ENCODE data around the gene CHD2. TPM values are rescaled to one million over a fixed set of nuclear protein-coding genes. Genes with fewer than 3 reads are reported as not detected.
"Not testable (repeated sequence)": the region's sequence is repeated elsewhere in the genome, so short reads cannot be mapped to it uniquely, and the experiment has no call there.

The CHD2 gene
- total RNA-seq, 2 experiments from 2014 or later = 141 to 155 TPM

DNA sequence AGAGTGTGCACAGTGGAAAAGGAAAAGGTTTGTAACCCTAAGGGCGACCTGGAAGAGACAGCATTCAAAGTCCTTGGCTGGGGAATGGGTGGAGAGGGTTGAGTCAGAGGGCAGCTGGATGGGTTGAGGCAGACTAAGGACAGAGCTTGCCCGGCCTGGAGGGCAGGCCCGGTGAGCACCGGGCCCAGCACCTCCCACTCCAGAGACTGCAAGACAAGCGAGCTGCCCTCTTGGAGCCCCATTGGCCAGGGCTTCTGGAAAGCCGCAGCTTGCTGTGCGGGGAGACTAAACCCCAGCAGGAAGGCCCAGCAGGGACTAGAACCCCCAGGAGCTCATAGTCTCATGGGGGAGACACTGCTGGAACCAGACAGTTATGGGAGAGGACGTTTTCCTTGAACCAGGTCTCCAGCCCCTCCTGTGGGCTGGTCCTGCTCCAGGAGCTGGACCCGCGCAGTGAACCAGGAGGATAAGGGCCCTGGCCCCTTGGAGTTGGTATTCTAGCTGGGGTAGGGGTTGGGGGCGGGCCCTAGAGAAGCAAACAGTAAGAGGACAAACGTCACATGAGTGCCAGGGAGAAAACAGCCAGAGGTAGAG is 129.8 kb downstream of the CHD2 start:
- ChIA-PET POLR2A (interaction anchor here (0.6 to 1.4 kb wide), 2 partner anchors 9 to 124 kb away, joined by 3 read pairs; no protein-coding TSS in a partner anchor), CTCF (interaction anchor here (0.5 to 4.0 kb wide), 30 partner anchors 9 to 1090 kb away, joined by 3 to 35 read pairs (median 4); partner anchors contain the start of gene RGMA)
- Mint-ChIP-seq H3K36me3 (ENCODE audit: low read depth) (peaks cover 28% of the 10 kb centered on the region), H3K27me3 (no peaks in the 10 kb centered on the region), H3K4me1 (peaks cover 21% of the 10 kb centered on the region), H3K9me3 (no peaks in the 10 kb centered on the region), H3K27ac (no peak overlapping the region), H3K4me3 (no peak overlapping the region)
- DNase-seq = peak; percentile 15

DNA sequence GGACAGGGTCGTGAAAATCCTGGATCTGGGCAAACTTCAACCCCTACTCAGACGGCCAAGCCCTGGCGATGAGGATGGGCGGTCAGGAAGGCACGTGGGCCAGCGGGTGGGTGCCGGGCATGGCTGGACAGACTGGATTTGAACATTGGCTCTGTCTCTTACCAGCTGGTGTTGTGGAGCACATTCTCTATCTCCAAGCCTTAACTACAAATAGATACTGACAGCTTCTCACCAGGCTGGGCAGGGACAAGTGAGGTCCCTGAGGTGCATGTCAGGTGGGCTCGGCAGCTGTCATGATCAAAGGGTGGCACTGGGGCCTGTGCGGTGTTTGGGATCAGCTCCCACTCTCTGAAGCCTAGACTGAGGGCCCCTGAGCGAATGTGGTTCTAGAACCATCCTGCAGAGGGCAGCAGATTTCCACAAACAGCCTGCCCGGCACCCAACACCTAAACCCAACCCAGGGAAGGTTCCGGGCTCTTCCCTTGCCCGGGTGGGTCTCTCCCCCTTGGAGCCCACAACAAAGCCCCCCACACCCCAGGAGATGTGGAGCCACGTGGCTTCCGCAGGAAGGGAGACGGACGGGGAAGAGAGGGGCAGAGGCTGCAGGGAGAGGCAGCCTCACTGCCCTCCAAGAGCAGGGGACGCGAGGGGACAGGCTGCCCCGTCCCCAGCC is 130.4 kb downstream of the CHD2 start:
- H3K4me3 Mint-ChIP-seq = no peak overlapping the region
- peaks cover 15% of the 10 kb centered on the region for H3K4me1 Mint-ChIP-seq
- no peaks in the 10 kb centered on the region for H3K9me3 Mint-ChIP-seq
- POLR2A ChIA-PET = no interaction called here
- peak; percentile 68 for DNase-seq
- H3K27me3 Mint-ChIP-seq = no peaks in the 10 kb centered on the region
- CTCF ChIA-PET = interaction anchor here (0.5 to 4.0 kb wide), 29 partner anchors 8 to 1089 kb away, joined by 3 to 35 read pairs (median 4); partner anchors contain the start of gene RGMA
- H3K36me3 Mint-ChIP-seq (ENCODE audit: low read depth) = peaks cover 22% of the 10 kb centered on the region
- H3K27ac Mint-ChIP-seq = no peak overlapping the region

DNA sequence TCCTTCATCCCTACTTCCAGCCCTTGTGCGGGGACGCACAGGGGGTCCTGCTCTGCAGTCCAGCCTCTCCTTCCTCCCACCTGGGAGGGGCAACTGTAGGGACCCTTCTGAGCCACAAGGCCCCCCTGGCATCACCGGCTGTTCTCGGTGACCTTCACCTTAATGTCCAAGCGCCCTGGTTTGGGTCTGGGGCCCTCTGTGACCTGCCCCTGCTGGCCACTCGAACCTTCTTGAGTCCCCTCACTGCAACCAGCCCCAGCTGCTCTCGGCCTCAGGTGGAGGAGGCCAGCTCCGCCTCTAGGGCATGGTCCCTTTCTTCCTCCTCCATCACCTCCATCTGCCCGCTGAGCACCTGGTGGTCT is 131.0 kb downstream of the CHD2 start:
- ChIA-PET POLR2A (no interaction called here), CTCF (interaction anchor here (1.2 to 4.0 kb wide), 5 partner anchors 10 to 234 kb away, joined by 4 to 35 read pairs (median 22); partner anchors contain the start of gene RGMA)
- no peak overlapping the region for H3K4me3 Mint-ChIP-seq
- H3K4me1 Mint-ChIP-seq = peaks cover 14% of the 10 kb centered on the region
- no peak for DNase-seq
- H3K36me3 Mint-ChIP-seq (ENCODE audit: low read depth) = peaks cover 17% of the 10 kb centered on the region
- H3K27me3 Mint-ChIP-seq = no peaks in the 10 kb centered on the region
- no peaks in the 10 kb centered on the region for H3K9me3 Mint-ChIP-seq
- no peak overlapping the region for H3K27ac Mint-ChIP-seq

DNA sequence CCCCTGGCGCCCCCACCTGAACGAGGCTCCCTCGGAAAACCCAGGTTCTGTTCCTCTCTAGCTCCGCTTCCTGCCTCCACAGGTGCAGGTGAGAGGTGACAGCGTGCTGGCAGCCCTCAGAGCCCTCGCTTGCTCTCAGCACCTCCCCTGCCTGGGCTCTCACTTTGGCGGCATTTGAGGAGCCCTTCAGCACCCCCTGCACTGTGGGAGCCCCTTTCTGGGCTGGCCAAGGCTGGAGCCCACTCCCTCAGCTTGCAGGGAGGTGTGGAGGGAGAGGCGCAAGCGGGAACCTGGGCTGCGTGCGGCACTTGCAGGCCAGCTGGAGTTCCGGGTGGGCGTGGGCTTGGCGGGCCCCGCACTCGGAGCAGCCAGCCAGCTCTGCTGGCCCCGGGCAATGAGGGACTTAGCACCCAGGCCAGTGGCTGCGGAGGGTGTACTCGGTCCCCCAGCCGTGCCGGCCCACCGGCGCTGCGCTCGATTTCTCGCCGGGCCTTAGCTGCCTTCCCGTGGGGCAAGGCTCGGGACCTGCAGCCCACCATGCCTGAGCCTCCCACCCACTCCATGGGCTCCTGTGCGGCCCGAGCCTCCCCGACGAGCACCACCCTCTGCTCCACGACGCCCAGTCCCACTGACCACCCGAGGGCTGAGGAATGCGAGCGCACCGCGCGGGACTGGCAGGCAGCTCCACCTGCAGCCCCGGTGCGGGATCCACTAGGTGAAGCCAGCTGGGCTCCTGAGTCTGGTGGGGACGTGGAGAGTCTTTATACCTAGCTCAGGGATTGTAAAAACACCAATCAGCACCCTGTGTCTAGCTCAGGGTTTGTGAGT is 131.6 kb downstream of the CHD2 start:
- H3K27me3 Mint-ChIP-seq, H3K27ac Mint-ChIP-seq, H3K4me3 Mint-ChIP-seq, POLR2A ChIA-PET, DNase-seq, H3K9me3 Mint-ChIP-seq: not testable (repeated sequence)
- H3K4me1 Mint-ChIP-seq = peaks cover 13% of the 10 kb centered on the region
- H3K36me3 Mint-ChIP-seq (ENCODE audit: low read depth) = peaks cover 12% of the 10 kb centered on the region
- CTCF ChIA-PET = interaction anchor here (1.4 to 4.0 kb wide), 4 partner anchors 9 to 235 kb away, joined by 3 to 26 read pairs (median 14); partner anchors contain the start of gene RGMA

DNA sequence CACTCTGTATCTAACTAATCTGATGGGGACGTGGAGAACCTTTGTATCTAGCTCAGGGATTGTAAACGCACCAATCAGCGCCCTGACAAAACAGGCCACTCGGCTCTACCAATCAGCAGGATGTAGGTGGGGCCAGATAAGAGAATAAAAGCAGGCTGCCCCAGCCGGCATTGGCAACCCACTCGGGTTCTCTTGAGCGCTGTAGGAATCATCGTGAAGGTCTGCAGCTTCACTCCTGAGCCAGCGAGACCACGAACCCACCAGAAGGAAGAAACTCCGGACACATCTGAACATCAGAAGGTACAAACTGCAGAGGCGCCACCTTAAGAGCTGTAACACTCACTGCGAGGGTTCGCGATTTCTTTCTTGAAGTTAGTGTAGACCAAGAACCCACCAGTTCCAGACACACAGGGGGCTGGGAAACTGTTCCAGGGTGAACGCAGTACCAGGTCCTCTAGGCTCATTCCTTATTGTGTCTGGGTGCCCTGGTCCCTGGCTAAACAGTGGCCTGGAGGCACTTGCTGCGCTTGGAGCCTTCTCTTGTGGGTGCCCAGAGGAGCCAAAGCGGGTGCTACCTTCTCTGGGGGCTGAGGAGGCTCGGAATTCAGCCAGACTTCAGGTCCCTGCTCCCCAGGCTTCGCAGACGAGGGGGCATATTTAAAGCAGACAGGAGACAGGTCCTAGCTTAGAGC is 132.5 kb downstream of the CHD2 start:
- H3K9me3 Mint-ChIP-seq; DNase-seq; H3K36me3 Mint-ChIP-seq (ENCODE audit: low read depth); POLR2A ChIA-PET; H3K27me3 Mint-ChIP-seq; H3K27ac Mint-ChIP-seq; H3K4me3 Mint-ChIP-seq: not testable (repeated sequence)
- CTCF ChIA-PET = interaction anchor here (0.7 to 1.4 kb wide), 2 partner anchors 111 to 236 kb away, joined by 3 to 4 read pairs; no protein-coding TSS in a partner anchor
- H3K4me1 Mint-ChIP-seq = peaks cover 13% of the 10 kb centered on the region

DNA sequence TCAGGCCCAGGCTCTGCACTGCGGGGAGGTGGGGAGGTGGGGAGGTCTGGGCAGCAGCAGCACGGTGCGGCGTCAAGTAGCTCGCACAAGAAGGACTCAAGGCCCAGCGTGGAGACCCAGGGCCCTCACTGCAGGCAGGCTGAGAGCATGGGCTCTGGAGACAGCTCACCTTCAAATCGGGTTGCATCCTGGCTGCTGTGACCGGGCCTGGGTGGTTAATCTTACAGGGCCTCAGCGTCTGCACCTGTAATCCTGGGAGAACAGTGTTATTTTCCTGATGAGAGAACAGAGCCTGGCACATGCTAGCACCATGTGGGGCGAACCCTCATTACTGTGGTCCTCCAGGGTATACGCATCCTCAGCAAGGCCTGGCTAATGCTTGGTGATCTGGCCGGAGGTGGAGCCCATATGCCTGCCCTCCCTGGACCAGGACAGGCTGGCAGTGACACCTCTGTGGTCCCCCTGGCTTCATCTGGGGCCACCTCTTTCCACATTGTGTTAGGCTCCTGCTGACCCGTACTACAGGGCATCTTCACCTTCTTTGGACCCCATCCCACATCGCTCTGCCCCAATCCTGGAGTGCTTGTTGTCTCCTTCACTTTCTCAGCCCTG is 133.4 kb downstream of the CHD2 start:
- ChIA-PET CTCF (interaction anchor here (0.7 to 2.7 kb wide), 3 partner anchors 112 to 237 kb away, joined by 3 to 12 read pairs (median 4); no protein-coding TSS in a partner anchor), POLR2A (no interaction called here)
- Mint-ChIP-seq H3K4me3 (no peak overlapping the region), H3K27ac (no peak overlapping the region), H3K4me1 (peaks cover 13% of the 10 kb centered on the region), H3K36me3 (ENCODE audit: low read depth) (no peaks in the 10 kb centered on the region), H3K9me3 (no peaks in the 10 kb centered on the region), H3K27me3 (no peaks in the 10 kb centered on the region)
- no peak for DNase-seq

DNA sequence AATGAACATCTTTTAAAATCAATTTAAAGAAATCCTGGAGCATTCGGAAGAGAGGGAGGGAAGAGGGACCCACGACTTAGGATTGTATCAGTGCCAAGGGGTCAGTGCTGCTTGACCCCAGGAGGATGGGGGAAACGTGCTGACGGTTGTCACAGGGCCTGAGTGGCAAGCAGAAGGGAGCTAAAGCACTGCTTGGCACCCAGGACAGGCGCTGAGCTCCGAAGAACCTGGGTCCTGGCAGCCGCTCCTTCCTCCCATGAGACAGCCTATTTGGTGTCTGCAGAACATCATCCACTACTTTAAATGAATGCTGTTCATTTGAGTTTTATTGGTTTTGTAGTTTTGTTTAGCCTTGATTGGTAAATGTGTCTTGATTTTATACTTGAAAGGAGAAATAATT is 134.4 kb downstream of the CHD2 start:
- POLR2A ChIA-PET = no interaction called here
- Mint-ChIP-seq H3K27ac (no peak overlapping the region), H3K36me3 (ENCODE audit: low read depth) (no peaks in the 10 kb centered on the region), H3K4me3 (no peak overlapping the region), H3K4me1 (peaks cover 11% of the 10 kb centered on the region), H3K9me3 (no peaks in the 10 kb centered on the region), H3K27me3 (no peaks in the 10 kb centered on the region)
- DNase-seq = no peak
- CTCF ChIA-PET = interaction anchor here (2.7 to 3.3 kb wide), 2 partner anchors 238 to 1085 kb away, joined by 12 to 15 read pairs; no protein-coding TSS in a partner anchor

DNA sequence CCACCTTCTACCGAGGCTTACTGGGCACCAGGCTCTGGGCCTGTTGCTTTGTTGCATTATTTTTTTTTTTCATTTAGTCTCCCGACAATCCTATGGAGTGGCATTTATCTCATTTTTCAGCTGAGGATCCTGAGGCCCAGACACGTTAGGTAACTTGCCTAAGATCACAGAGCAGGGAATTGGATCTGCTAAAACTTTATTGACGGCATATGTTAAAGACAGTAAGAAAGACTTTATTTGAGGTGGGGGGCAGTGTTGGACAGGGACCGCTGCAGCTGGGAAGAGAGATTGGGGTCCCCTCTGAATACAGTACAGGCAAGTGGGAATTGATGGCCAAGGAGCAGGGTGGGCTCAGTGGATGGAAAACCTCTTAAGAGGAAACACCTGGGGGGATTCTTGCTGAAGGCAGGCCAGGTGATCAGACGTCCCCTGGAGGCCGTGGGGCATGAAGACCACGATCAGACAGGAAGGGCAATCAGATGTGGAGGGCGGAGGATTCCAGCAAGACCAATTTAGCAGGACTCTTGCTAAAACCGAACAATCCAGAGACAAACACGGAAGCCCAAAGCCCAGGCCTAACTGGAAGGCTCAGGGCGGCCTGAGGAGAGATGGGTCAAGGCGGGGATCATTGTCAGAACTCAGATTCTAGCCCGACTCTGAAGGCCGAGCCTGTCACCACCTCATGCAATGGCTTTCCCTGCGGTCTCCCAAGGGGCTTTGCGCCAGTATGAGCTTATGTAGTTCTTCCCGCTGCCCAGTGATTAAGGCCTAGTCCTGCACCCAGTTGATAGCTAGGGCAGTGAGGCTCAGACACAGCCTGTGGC is 135.2 kb downstream of the CHD2 start:
- no peaks in the 10 kb centered on the region for H3K36me3 Mint-ChIP-seq (ENCODE audit: low read depth)
- peaks cover under 1% of the 10 kb centered on the region for H3K27me3 Mint-ChIP-seq
- peaks cover 9% of the 10 kb centered on the region for H3K4me1 Mint-ChIP-seq
- H3K4me3 Mint-ChIP-seq = no peak overlapping the region
- CTCF ChIA-PET = interaction anchor here (0.6 to 3.3 kb wide), 9 partner anchors 10 to 1084 kb away, joined by 3 to 15 read pairs (median 4); no protein-coding TSS in a partner anchor
- H3K9me3 Mint-ChIP-seq = no peaks in the 10 kb centered on the region
- POLR2A ChIA-PET = interaction anchor here (1.2 kb wide), 1 partner anchor 10 kb away, joined by 3 read pairs; no protein-coding TSS in a partner anchor
- H3K27ac Mint-ChIP-seq = no peak overlapping the region
- no peak for DNase-seq

DNA sequence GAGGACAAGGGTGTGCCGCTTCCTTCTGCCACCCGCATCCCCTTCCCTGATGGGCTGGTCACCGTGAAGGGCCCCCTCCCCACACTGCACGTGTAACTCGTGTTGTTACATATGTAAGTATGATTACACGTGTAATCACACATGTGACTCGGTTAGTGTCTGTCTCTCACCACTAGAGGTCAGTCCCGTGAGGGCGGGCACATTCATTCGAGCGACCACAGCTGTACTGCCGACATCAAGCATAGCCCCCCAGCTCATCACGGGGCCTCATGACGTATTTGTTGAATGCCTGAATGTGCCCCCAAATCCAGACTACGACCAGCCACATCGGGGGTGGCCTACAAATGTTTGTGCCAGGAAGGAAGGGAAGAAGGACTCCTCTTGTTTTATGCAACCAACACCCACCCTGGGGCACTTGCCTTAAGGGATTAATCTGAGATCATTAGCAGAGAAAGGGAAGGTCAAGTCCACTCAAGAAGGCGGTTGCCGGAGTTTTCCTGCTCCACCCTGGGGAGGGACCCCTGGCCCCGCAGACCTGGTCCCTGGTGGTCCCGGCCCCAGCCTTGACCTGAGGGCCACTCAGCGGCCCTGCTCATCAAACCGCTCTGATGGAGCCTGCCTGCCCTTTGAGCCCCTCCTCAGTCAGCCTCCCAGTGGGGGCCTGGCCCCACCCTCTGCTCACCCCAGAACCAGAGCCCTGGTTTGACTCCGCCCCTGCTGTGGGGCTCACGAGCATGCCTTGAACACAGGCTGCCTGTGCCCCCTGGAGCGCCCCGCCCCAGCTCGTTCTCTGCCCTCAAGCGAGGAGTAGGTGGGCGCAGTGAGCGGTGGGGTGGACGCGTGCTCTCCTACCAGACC is 136.1 kb downstream of the CHD2 start:
- Mint-ChIP-seq H3K4me1 (peaks cover 5% of the 10 kb centered on the region), H3K36me3 (ENCODE audit: low read depth) (no peaks in the 10 kb centered on the region), H3K27ac (no peak overlapping the region), H3K4me3 (no peak overlapping the region), H3K9me3 (no peaks in the 10 kb centered on the region), H3K27me3 (peaks cover 2% of the 10 kb centered on the region)
- ChIA-PET POLR2A (interaction anchor here (1.2 kb wide), 1 partner anchor 11 kb away, joined by 3 read pairs; no protein-coding TSS in a partner anchor), CTCF (interaction anchor here (0.6 to 3.3 kb wide), 11 partner anchors 8 to 1084 kb away, joined by 3 to 15 read pairs (median 4); no protein-coding TSS in a partner anchor)
- DNase-seq = peak; percentile 44

DNA sequence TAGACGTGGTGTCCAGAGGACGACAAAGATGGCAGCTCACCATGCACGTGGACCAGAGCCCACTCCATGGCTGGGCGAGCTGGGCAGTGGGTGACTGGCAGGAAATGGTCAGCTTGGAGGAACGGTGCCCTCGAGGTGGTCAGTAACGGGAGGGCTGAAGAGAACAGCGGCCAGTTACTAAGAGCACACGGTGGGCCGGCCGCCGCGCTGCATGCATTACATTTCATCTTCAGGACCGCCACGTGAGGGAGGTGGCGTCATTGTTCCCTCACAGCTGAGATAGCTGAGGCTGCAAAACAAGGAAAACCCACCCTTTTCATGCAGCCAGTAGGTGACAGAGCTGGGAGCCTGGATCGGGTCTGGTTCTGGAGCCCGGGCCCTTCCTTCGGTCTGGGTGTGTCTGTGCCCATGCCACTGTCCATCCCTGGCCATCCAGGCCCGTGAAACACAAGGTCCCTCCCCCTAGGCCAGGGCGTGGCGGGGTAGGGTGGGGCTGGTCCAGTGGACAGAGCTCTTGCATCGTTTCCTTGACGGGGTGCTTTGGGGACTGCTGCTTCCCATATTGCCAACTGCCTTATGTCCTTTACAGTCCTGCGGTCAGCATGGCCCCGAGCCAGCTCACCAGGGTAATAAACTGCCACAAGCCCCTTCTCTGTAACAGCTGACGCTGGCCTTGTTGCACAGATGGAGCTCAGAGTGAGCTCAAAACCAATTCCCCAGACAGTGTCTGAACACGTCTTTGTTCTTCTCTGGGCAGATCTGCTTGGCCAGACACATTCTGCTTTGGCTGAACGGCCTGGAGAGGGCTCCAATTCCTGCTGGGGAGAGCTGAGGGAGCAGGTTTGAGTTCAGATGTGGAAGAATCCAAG is 137.1 kb downstream of the CHD2 start:
- no peak for DNase-seq
- Mint-ChIP-seq H3K4me3 (no peak overlapping the region), H3K27ac (no peak overlapping the region), H3K36me3 (ENCODE audit: low read depth) (no peaks in the 10 kb centered on the region), H3K27me3 (peaks cover 2% of the 10 kb centered on the region), H3K4me1 (peaks cover 5% of the 10 kb centered on the region), H3K9me3 (no peaks in the 10 kb centered on the region)
- ChIA-PET POLR2A (no interaction called here), CTCF (interaction anchor here (0.6 to 3.3 kb wide), 5 partner anchors 9 to 1343 kb away, joined by 3 to 15 read pairs (median 5); no protein-coding TSS in a partner anchor)
